Tibial nerve (tissue), 4 donors: Measurements from ENCODE around the gene P4HA1.

Source experiments
- EP300 ChIP-seq, 2 donors: sonication (generic); formaldehyde crosslinking; IDR thresholded peaks; one replicate each; pipeline ENCODE4 v1.6.1; 2017; ENCODE audit warnings: antibody characterized with exemption in 2 of 2, mild to moderate bottlenecking in 1 of 2
- POLR2A ChIP-seq, 2 donors: fragments of 450-650 bp; IDR thresholded peaks; one replicate each; pipeline ENCODE4 v1.6.1; 2017; ENCODE audit warnings: antibody characterized with exemption in 2 of 2, mild to moderate bottlenecking in 2 of 2, moderate library complexity in 2 of 2
- TF ChIP-seq, protein P1 (sequence below), 5 experiments: fragments of 200-600 bp in 3 of 5; fragments of 450-650 bp in 2 of 5; sonication (generic) in 3 of 5; IDR thresholded peaks; one replicate each; pipeline ENCODE4 v1.5.1; 2016 to 2019; ENCODE audit warnings: antibody characterized with exemption in 5 of 5, mild to moderate bottlenecking in 3 of 5, moderate library complexity in 2 of 5

GRCh38 chr10:73018632-73019031 is 78.0 kb downstream of the P4HA1 start:
- TF ChIP-seq, protein P1, sequence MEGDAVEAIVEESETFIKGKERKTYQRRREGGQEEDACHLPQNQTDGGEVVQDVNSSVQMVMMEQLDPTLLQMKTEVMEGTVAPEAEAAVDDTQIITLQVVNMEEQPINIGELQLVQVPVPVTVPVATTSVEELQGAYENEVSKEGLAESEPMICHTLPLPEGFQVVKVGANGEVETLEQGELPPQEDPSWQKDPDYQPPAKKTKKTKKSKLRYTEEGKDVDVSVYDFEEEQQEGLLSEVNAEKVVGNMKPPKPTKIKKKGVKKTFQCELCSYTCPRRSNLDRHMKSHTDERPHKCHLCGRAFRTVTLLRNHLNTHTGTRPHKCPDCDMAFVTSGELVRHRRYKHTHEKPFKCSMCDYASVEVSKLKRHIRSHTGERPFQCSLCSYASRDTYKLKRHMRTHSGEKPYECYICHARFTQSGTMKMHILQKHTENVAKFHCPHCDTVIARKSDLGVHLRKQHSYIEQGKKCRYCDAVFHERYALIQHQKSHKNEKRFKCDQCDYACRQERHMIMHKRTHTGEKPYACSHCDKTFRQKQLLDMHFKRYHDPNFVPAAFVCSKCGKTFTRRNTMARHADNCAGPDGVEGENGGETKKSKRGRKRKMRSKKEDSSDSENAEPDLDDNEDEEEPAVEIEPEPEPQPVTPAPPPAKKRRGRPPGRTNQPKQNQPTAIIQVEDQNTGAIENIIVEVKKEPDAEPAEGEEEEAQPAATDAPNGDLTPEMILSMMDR (IDR thresholded peaks at IDR 0.05) = no peak
- TF ChIP-seq POLR2A (IDR thresholded peaks at IDR 0.05) (no peak), EP300 (IDR thresholded peaks at IDR 0.05) (no peak)
